PC-9 (cell line): ENCODE measurements around the gene SLC66A3. TPM values are rescaled to one million over a fixed set of nuclear protein-coding genes. Genes with fewer than 3 reads are reported as not detected.

Source experiments
- BruUV-seq: library from RNA; stranded (reverse); fragments of 400-500 nt; replicated peaks from 2 replicates; lab custom pipeline; 2021; lab: Mats Ljungman, UMichigan
- CTCF ChIA-PET: fragments of 300-600 bp; sonication (Branson Sonifier 250); formaldehyde crosslinking; loops from one replicate; lab custom pipeline; 2022; ENCODE audit warnings: antibody characterized with exemption; lab: Charles Lee
- POLR2A ChIA-PET: fragments of 300-600 bp; sonication (Branson Sonifier 250); formaldehyde crosslinking; loops from one replicate; lab custom pipeline; 2022; ENCODE audit warnings: antibody characterized with exemption; ENCODE audit not compliant: unreplicated experiment; lab: Charles Lee
- DNase-seq, 2 experiments: peaks; one replicate each; pipeline versions ENCODE4 v3.0.0 to v3.0.0-alpha.2; 2015 to 2022; ENCODE audit warnings: mixed read lengths in 1 of 2
- H2AFZ ChIP-seq: fragments of 200-600 bp; sonication (generic); 2 replicates; pipeline ENCODE4 v1.8.1; 2017; ENCODE audit warnings: antibody characterized with exemption
- H3F3A ChIP-seq: fragments of 200-600 bp; sonication (generic); 2 replicates; pipeline ENCODE4 v1.8.1; 2017; ENCODE audit warnings: antibody characterized with exemption, mild to moderate bottlenecking, low read depth; ENCODE audit not compliant: insufficient read depth
- H3K27ac ChIP-seq: fragments of 200-600 bp; sonication (generic); 2 replicates; pipeline ENCODE4 v1.6.1; 2016; ENCODE audit warnings: mixed run types
- H3K27me3 ChIP-seq: fragments of 200-600 bp; sonication (generic); 2 replicates; pipeline ENCODE4 v1.6.1; 2016; ENCODE audit warnings: low read depth, mixed run types; ENCODE audit not compliant: insufficient read depth
- H3K36me3 ChIP-seq: fragments of 200-600 bp; sonication (generic); 2 replicates; pipeline ENCODE4 v1.6.1; 2016; ENCODE audit warnings: low read depth, mixed run types
- H3K4me1 ChIP-seq: fragments of 200-600 bp; sonication (generic); replicated peaks from 2 replicates; pipeline ENCODE4 v1.6.1; 2016; ENCODE audit warnings: mixed run types; ENCODE audit not compliant: insufficient read depth
- H3K4me2 ChIP-seq: fragments of 200-600 bp; sonication (generic); 2 replicates; pipeline ENCODE4 v1.6.1; 2017; ENCODE audit warnings: mixed run types
- H3K4me3 ChIP-seq: fragments of 200-600 bp; sonication (generic); 2 replicates; pipeline ENCODE4 v1.6.1; 2016; ENCODE audit warnings: mixed run types
- H3K79me2 ChIP-seq: fragments of 200-600 bp; sonication (generic); 2 replicates; pipeline ENCODE4 v1.6.1; 2017; ENCODE audit warnings: low read depth, mixed run types
- H3K9me2 ChIP-seq: fragments of 200-600 bp; sonication (generic); 2 replicates; pipeline ENCODE4 v1.8.1; 2017; ENCODE audit warnings: mild to moderate bottlenecking; ENCODE audit not compliant: insufficient read depth
- H3K9me3 ChIP-seq: fragments of 200-600 bp; sonication (generic); 2 replicates; pipeline ENCODE4 v1.8.1; 2016; ENCODE audit warnings: low read depth; ENCODE audit not compliant: insufficient read depth
- H4K20me1 ChIP-seq: fragments of 200-600 bp; sonication (generic); 2 replicates; pipeline ENCODE4 v1.8.1; 2017; ENCODE audit not compliant: insufficient read depth
- CTCF ChIP-seq: fragments of 200-600 bp; sonication (generic); conservative IDR thresholded peaks from 2 replicates; pipeline ENCODE4 v1.6.1; 2017; ENCODE audit warnings: mixed run types, antibody characterized with exemption, mild to moderate bottlenecking, moderate library complexity
- EZH2 ChIP-seq: fragments of 200-600 bp; sonication (generic); IDR thresholded peaks from 2 replicates; pipeline ENCODE4 v1.8.0; 2017; ENCODE audit warnings: antibody characterized with exemption, low read depth
- intact Hi-C: fragments of 100-400 bp; cut with micrococcal nuclease; formaldehyde crosslinking; loops from one replicate; pipeline ENCODE4 v1.10.0; 2022; ENCODE audit not compliant: unreplicated experiment
- total RNA-seq: library from RNA; stranded (reverse); gene quantifications from 2 replicates; pipeline ENCODE4 v1.2.3, GENCODE V29; 2021

The SLC66A3 gene
- total RNA-seq, 1 experiment from 2014 or later, result 11.9 TPM

- H3K4me1 ChIP-seq, result peaks cover 22% of the 10 kb centered on the region
- H3K79me2 ChIP-seq, result no peaks in the 10 kb centered on the region
- H3K27me3 ChIP-seq, result no peaks in the 10 kb centered on the region
- no peak overlapping the region for H2AFZ ChIP-seq
- no peak overlapping the region for H3K27ac ChIP-seq
- H3F3A ChIP-seq, result 0 out of 2 replicates have a peak, but pooled peaks cover 2% of the 10 kb centered on the region
- intact Hi-C loops, result no loop called here
- no peak for DNase-seq
- no peak overlapping the region for H3K4me3 ChIP-seq
- BruUV-seq, result no TSS peak
- no peak for TF ChIP-seq EZH2
- ChIA-PET CTCF (interaction anchor here (0.6 kb wide), 1 partner anchor 1735 kb away, joined by 3 read pairs; no protein-coding TSS in a partner anchor), POLR2A (no interaction called here)
- H4K20me1 ChIP-seq, result no peaks in the 10 kb centered on the region
- H3K9me3 ChIP-seq, result no peaks in the 10 kb centered on the region
- H3K36me3 ChIP-seq, result no peaks in the 10 kb centered on the region
- H3K9me2 ChIP-seq, result no peaks in the 10 kb centered on the region
- peak overlapping the region; percentile 2; the same call in 1 of the 2 replicates for H3K4me2 ChIP-seq
Observed at GRCh38 chr2:11121823-11122155, 33.5 kb upstream of the SLC66A3 start.

- Histone ChIP-seq H3K79me2 (no peaks in the 10 kb centered on the region), H3K27me3 (no peaks in the 10 kb centered on the region), H3K4me1 (peaks cover 16% of the 10 kb centered on the region), H2AFZ (no peak overlapping the region), H3K36me3 (no peaks in the 10 kb centered on the region), H3K4me3 (no peak overlapping the region), H3K9me3 (no peaks in the 10 kb centered on the region), H3F3A (no peaks in the 10 kb centered on the region), H4K20me1 (no peaks in the 10 kb centered on the region), H3K9me2 (no peaks in the 10 kb centered on the region), H3K4me2 (peak overlapping the region; percentile 2; the same call in 1 of the 2 replicates), H3K27ac (no peak overlapping the region)
- TF ChIP-seq EZH2 (no peak), CTCF (no peak)
- peak in 1 of 2 experiments; percentile 43 for DNase-seq
- ChIA-PET CTCF (interaction anchor here (0.6 kb wide), 1 partner anchor 1735 kb away, joined by 3 read pairs; no protein-coding TSS in a partner anchor), POLR2A (no interaction called here)
- no TSS peak for BruUV-seq
- intact Hi-C loops, result no loop called here
Observed at GRCh38 chr2:11122380-11122779, 32.9 kb upstream of the SLC66A3 start.

GRCh38 chr2:11123001-11123809 lies 32.1 kb upstream of the SLC66A3 start:
- DNase-seq, result no peak
- POLR2A ChIA-PET, result no interaction called here
- intact Hi-C loops, result no loop called here
- Histone ChIP-seq H3K36me3 (no peaks in the 10 kb centered on the region), H3K4me3 (no peak overlapping the region), H3K9me2 (no peaks in the 10 kb centered on the region), H3K27me3 (no peaks in the 10 kb centered on the region), H3K4me2 (no peak overlapping the region), H3K9me3 (no peaks in the 10 kb centered on the region), H3K27ac (no peak overlapping the region), H4K20me1 (no peaks in the 10 kb centered on the region), H3K79me2 (no peaks in the 10 kb centered on the region), H3K4me1 (peaks cover 14% of the 10 kb centered on the region), H3F3A (peaks cover 4% of the 10 kb centered on the region; the same call in 1 of the 2 replicates), H2AFZ (no peak overlapping the region)
- CTCF ChIA-PET, result interaction anchor here (2.1 kb wide), 1 partner anchor 288 kb away, joined by 13 read pairs; no protein-coding TSS in a partner anchor
- no peak for TF ChIP-seq CTCF
- TF ChIP-seq EZH2, result no peak
- no TSS peak for BruUV-seq
